Upper lobe of left lung (tissue), 6 donors: ENCODE results near the gene PHF21A. TPM values are rescaled to one million over a fixed set of nuclear protein-coding genes. Genes with fewer than 3 reads are reported as not detected.
"Not testable (repeated sequence)": the region's sequence is repeated elsewhere in the genome, so short reads cannot be mapped to it uniquely, and the experiment has no call there.

Experiments
- ATAC-seq, 2 donors: fragments of 200-7000 bp; cut with Tn5 transposase; one replicate each; pipeline ENCODE4 v1.9.1; 2022; ENCODE audit warnings: mild to moderate bottlenecking in 2 of 2, moderate library complexity in 2 of 2; ENCODE audit not compliant: low FRiP score in 2 of 2
- DNase-seq, 2 donors: peaks; one replicate each; pipeline ENCODE4 v3.0.0-alpha.2; 2019 to 2020
- H3K27ac ChIP-seq, 4 donors: fragments of 200-600 bp; sonication (generic); one replicate each; pipeline ENCODE4 v1.5.1; 2016 to 2019
- H3K27me3 ChIP-seq, 4 donors: fragments of 200-600 bp; sonication (generic); one replicate each; pipeline ENCODE4 v1.5.1; 2017 to 2019
- H3K36me3 ChIP-seq, 4 donors: fragments of 200-600 bp; sonication (generic); one replicate each; pipeline ENCODE4 v1.5.1; 2016 to 2019
- H3K4me1 ChIP-seq, 4 donors: fragments of 200-600 bp; sonication (generic); one replicate each; pipeline ENCODE4 v1.5.1; 2018 to 2019
- H3K4me3 ChIP-seq, 4 donors: fragments of 200-600 bp; sonication (generic); one replicate each; pipeline ENCODE4 v1.5.1; 2017 to 2019; ENCODE audit warnings: mild to moderate bottlenecking in 2 of 4, moderate library complexity in 1 of 4
- H3K9me3 ChIP-seq, 4 donors: fragments of 200-600 bp; sonication (generic); one replicate each; pipeline ENCODE4 v1.5.1; 2018 to 2019
- CTCF ChIP-seq, 6 experiments: fragments of 450-650 bp in 4 of 6; fragments of 200-600 bp in 2 of 6; sonication (generic) in 2 of 6; IDR thresholded peaks; one replicate each; pipeline ENCODE4 v1.5.1; 2016 to 2019; ENCODE audit warnings: antibody characterized with exemption in 6 of 6
- EP300 ChIP-seq, 4 donors: sonication (generic); formaldehyde crosslinking; IDR thresholded peaks; one replicate each; pipeline ENCODE4 v1.5.1; 2017; ENCODE audit warnings: antibody characterized with exemption in 4 of 4, control low read depth in 2 of 4
- POLR2A ChIP-seq, 4 donors: fragments of 450-650 bp; IDR thresholded peaks; one replicate each; pipeline ENCODE4 v1.5.1; 2016 to 2017; ENCODE audit warnings: antibody characterized with exemption in 4 of 4, mild to moderate bottlenecking in 2 of 4
- POLR2AphosphoS5 ChIP-seq, 2 donors: sonication (generic); formaldehyde crosslinking; IDR thresholded peaks; one replicate each; pipeline ENCODE4 v1.5.1; 2017; ENCODE audit warnings: antibody characterized with exemption in 2 of 2
- WGBS, 2 donors: methylation state at CpG; one replicate each; pipeline ENCODE4 v1.1.5; 2017 to 2018; 5-methylcytosine and 5-hydroxymethylcytosine counted together
- total RNA-seq, 6 donors: library from RNA; depleted of rRNA in 4 of 6; stranded (reverse); fragments of >200 nt in 4 of 6; gene quantifications; one replicate each; pipeline versions ENCODE4 v1.1.0 to v1.2.1, GENCODE V29; 2016 to 2021
- donor health status: DM: no; HTN: no; CAD: no; lungs with moderate emphysema.
- donor health status: DM: no; HTN: yes; CAD: no; lungs with severe emphysema.

Gene PHF21A
- total RNA-seq, 6 donors from 2014 or later, result 21.1 to 99.5 (median 52.2) TPM

DNA sequence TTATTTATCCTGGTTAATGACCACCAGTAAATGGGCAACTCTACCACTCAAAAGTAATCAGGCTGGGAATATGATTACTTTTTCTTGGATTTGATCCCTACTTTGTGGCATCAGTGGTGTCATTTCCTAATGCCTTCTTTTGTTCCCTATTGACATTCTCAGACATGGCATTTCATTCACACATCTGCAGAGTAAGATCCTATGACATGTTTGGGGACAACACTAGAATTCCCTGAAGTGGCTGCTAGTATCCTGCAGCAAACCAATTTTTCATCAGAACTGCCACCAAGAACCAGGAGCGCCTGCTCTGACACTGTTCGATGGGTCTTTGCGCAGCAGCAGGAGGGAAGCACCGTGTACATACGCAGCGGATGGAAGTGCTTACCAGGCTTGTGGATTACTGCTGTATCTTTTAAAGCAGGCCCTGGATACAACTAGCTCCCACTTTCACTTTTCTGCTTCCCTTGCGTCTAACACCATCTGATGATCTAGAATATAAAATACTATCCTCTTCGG is 101.1 kb downstream of the PHF21A start:
- H3K36me3 ChIP-seq, result peaks cover 0 to 3% (median 0%) of the 10 kb centered on the region in 4 donors
- H3K9me3 ChIP-seq, result no peaks in the 10 kb centered on the region
- H3K27me3 ChIP-seq, result no peaks in the 10 kb centered on the region
- 93 to 97% methylated on average over 8 of the region's 8 CpGs for WGBS, 2 donors
- H3K4me3 ChIP-seq, result no peak overlapping the region
- H3K27ac ChIP-seq, result no peak overlapping the region
- peaks cover 0 to 3% (median 0%) of the 10 kb centered on the region in 4 donors for H3K4me1 ChIP-seq
- TF ChIP-seq CTCF (IDR thresholded peaks at IDR 0.05) (no peak), POLR2A (IDR thresholded peaks at IDR 0.05) (no peak), POLR2AphosphoS5 (IDR thresholded peaks at IDR 0.05) (no peak), EP300 (IDR thresholded peaks at IDR 0.05) (no peak)
- DNase-seq (no peak), ATAC-seq (no peak)

GRCh38 chr11:46018651-46019050 is 102.6 kb downstream of the PHF21A start:
- Histone ChIP-seq H3K4me3 (no peak overlapping the region), H3K36me3 (peaks cover 0 to 3% (median 0%) of the 10 kb centered on the region in 4 donors), H3K27me3 (no peaks in the 10 kb centered on the region), H3K27ac (no peak overlapping the region), H3K4me1 (peaks cover 0 to 3% (median 0%) of the 10 kb centered on the region in 4 donors), H3K9me3 (no peaks in the 10 kb centered on the region)
- no peak for ATAC-seq
- no peak for TF ChIP-seq POLR2AphosphoS5 (IDR thresholded peaks at IDR 0.05)
- TF ChIP-seq CTCF (IDR thresholded peaks at IDR 0.05), result no peak
- no peak for TF ChIP-seq EP300 (IDR thresholded peaks at IDR 0.05)
- WGBS, 2 donors, result 98% methylated on average over 2 of the region's 2 CpGs
- no peak for DNase-seq

GRCh38 chr11:46017341-46017740 is 103.9 kb downstream of the PHF21A start:
- H3K27me3 ChIP-seq, result no peaks in the 10 kb centered on the region
- no peaks in the 10 kb centered on the region for H3K36me3 ChIP-seq
- peaks cover 0 to 3% (median 0%) of the 10 kb centered on the region in 4 donors for H3K4me1 ChIP-seq
- TF ChIP-seq CTCF (IDR thresholded peaks at IDR 0.05) (no peak), POLR2A (IDR thresholded peaks at IDR 0.05) (no peak), EP300 (IDR thresholded peaks at IDR 0.05) (no peak)
- ATAC-seq (no peak), DNase-seq (no peak)
- H3K9me3 ChIP-seq, result no peaks in the 10 kb centered on the region
- WGBS, 2 donors, result 66 to 79% methylated on average over 1 of the region's 1 CpG
- H3K4me3 ChIP-seq, result no peak overlapping the region
- H3K27ac ChIP-seq, result no peak overlapping the region

GRCh38 chr11:46015941-46016340 is 105.3 kb downstream of the PHF21A start:
- Histone ChIP-seq H3K36me3 (no peaks in the 10 kb centered on the region), H3K9me3 (no peaks in the 10 kb centered on the region), H3K4me3 (no peak overlapping the region), H3K27ac (no peak overlapping the region), H3K4me1 (peaks cover 0 to 3% (median 0%) of the 10 kb centered on the region in 4 donors), H3K27me3 (no peaks in the 10 kb centered on the region)
- DNase-seq (no peak), ATAC-seq (no peak)
- 97% methylated on average over 1 of the region's 1 CpG for WGBS, 2 donors
- TF ChIP-seq POLR2A (IDR thresholded peaks at IDR 0.05) (no peak), POLR2AphosphoS5 (IDR thresholded peaks at IDR 0.05) (no peak), CTCF (IDR thresholded peaks at IDR 0.05) (no peak)

GRCh38 chr11:46014168-46014567 is 107.1 kb downstream of the PHF21A start:
- not testable (repeated sequence) for ATAC-seq, H3K4me3 ChIP-seq, H3K27me3 ChIP-seq, DNase-seq, H3K4me1 ChIP-seq, H3K36me3 ChIP-seq, H3K9me3 ChIP-seq, H3K27ac ChIP-seq
